Measurements from ENCODE around the gene PSMC3. TPM values are rescaled to one million over a fixed set of nuclear protein-coding genes. Genes with fewer than 3 reads are reported as not detected.

The PSMC3 gene
- total and polyA plus RNA-seq, 8 donors = 8.1 to 175 (median 131) TPM

- no peaks in the 10 kb centered on the region for H3K27me3 ChIP-seq
- H3K4me1 ChIP-seq = peaks cover 0 to 7% (median 6%) of the 10 kb centered on the region in 4 donors
- H3K9me3 ChIP-seq = no peaks in the 10 kb centered on the region
- H3K4me3 ChIP-seq = no peak overlapping the region
- intact Hi-C loops (cut with DNase I; ENCODE audit: low total_unique reads) = loop anchor here (10.0 kb wide), 1 partner anchor 68 kb away; the partner anchor contains the start of gene SPI1
- WGBS, 5 donors = 39 to 86% (median 67%) methylated on average over 2 to 8 of the region's 8 CpGs
- DNase-seq = no peak
- H3K36me3 ChIP-seq = no peaks in the 10 kb centered on the region
- no peak for TF ChIP-seq CTCF (IDR thresholded peaks at IDR 0.05)
- TF ChIP-seq POLR2A (IDR thresholded peaks at IDR 0.05) = no peak
- no peak for TF ChIP-seq EP300 (IDR thresholded peaks at IDR 0.05)
- TF ChIP-seq POLR2AphosphoS5 (IDR thresholded peaks at IDR 0.05) = no peak
- H3K27ac ChIP-seq = no peak overlapping the region
These were observed 16.3 kb upstream of the PSMC3 start for GRCh38 chr11:47442514-47442913.

GRCh38 chr11:47441421-47441820 lies 15.2 kb upstream of the PSMC3 start:
- Histone ChIP-seq H3K4me1 (peaks cover 0 to 10% (median 6%) of the 10 kb centered on the region in 4 donors), H3K9me3 (no peaks in the 10 kb centered on the region), H3K36me3 (no peaks in the 10 kb centered on the region), H3K4me3 (no peak overlapping the region), H3K27ac (no peak overlapping the region), H3K27me3 (no peaks in the 10 kb centered on the region)
- 83 to 93% (median 84%) methylated on average over 7 to 12 of the region's 12 CpGs for WGBS, 5 donors
- TF ChIP-seq EP300 (IDR thresholded peaks at IDR 0.05) (no peak), POLR2A (IDR thresholded peaks at IDR 0.05) (no peak), POLR2AphosphoS5 (IDR thresholded peaks at IDR 0.05) (no peak), CTCF (IDR thresholded peaks at IDR 0.05) (no peak)
- DNase-seq = no peak
- intact Hi-C loops (cut with DNase I; ENCODE audit: low total_unique reads) = loop anchor here (10.0 kb wide), 1 partner anchor 67 kb away; the partner anchor contains the start of gene SPI1

GRCh38 chr11:47440054-47440476 lies 13.8 kb upstream of the PSMC3 start:
- DNase-seq = no peak
- 42 to 97% (median 85%) methylated on average over 2 of the region's 2 CpGs for WGBS, 5 donors
- no peaks in the 10 kb centered on the region for H3K27me3 ChIP-seq
- intact Hi-C loops (cut with DNase I; ENCODE audit: low total_unique reads) = loop anchor here (10.0 kb wide), 1 partner anchor 65 kb away; the partner anchor contains the start of gene SPI1
- no peaks in the 10 kb centered on the region for H3K36me3 ChIP-seq
- no peaks in the 10 kb centered on the region for H3K9me3 ChIP-seq
- H3K4me3 ChIP-seq = no peak overlapping the region
- H3K27ac ChIP-seq = no peak overlapping the region
- no peak for TF ChIP-seq POLR2AphosphoS5 (IDR thresholded peaks at IDR 0.05)
- peaks cover 0 to 10% (median 6%) of the 10 kb centered on the region in 4 donors for H3K4me1 ChIP-seq

GRCh38 chr11:47438721-47439120 lies 12.5 kb upstream of the PSMC3 start:
- H3K27ac ChIP-seq = no peak overlapping the region
- H3K36me3 ChIP-seq = no peaks in the 10 kb centered on the region
- H3K4me1 ChIP-seq = peaks cover 0 to 13% (median 6%) of the 10 kb centered on the region in 4 donors
- 93 to 96% (median 96%) methylated on average over 9 to 18 of the region's 18 CpGs for WGBS, 5 donors
- intact Hi-C loops (cut with DNase I; ENCODE audit: low total_unique reads) = no loop called here
- H3K27me3 ChIP-seq = no peaks in the 10 kb centered on the region
- no peaks in the 10 kb centered on the region for H3K9me3 ChIP-seq
- TF ChIP-seq EP300 (IDR thresholded peaks at IDR 0.05) = no peak
- TF ChIP-seq POLR2AphosphoS5 (IDR thresholded peaks at IDR 0.05) = no peak
- no peak for TF ChIP-seq CTCF (IDR thresholded peaks at IDR 0.05)
- no peak for TF ChIP-seq POLR2A (IDR thresholded peaks at IDR 0.05)
- H3K4me3 ChIP-seq = no peak overlapping the region
- no peak for DNase-seq

- Histone ChIP-seq H3K27me3 (no peaks in the 10 kb centered on the region), H3K4me1 (peaks cover 0 to 13% (median 6%) of the 10 kb centered on the region in 4 donors), H3K4me3 (no peak overlapping the region), H3K9me3 (no peaks in the 10 kb centered on the region), H3K27ac (peak overlapping the region in 1 of 5 donors; percentile 49), H3K36me3 (no peaks in the 10 kb centered on the region)
- 31 to 57% (median 43%) methylated on average over 13 to 16 of the region's 16 CpGs for WGBS, 5 donors
- TF ChIP-seq POLR2AphosphoS5 (IDR thresholded peaks at IDR 0.05) = no peak
- TF ChIP-seq POLR2A (IDR thresholded peaks at IDR 0.05) = no peak
- TF ChIP-seq EP300 (IDR thresholded peaks at IDR 0.05) = no peak
- TF ChIP-seq CTCF (IDR thresholded peaks at IDR 0.05) = no peak
- DNase-seq = peak in 1 of 2 donors; percentile 72
- intact Hi-C loops (cut with DNase I; ENCODE audit: low total_unique reads) = no loop called here
These were observed 11.6 kb upstream of the PSMC3 start for GRCh38 chr11:47437746-47438418.

Measured in stomach (tissue), 9 donors.